BLaER1 (cell line): ENCODE measurements around the gene PDE3A.

Source experiments
- H3K27ac ChIP-seq: shearing (Covaris generic); formaldehyde crosslinking; 2 replicates; pipeline ENCODE4 v1.8.1; 2022
- H3K27me3 ChIP-seq: shearing (Covaris generic); formaldehyde crosslinking; 2 replicates; pipeline ENCODE4 v1.8.1; 2022
- H3K36me3 ChIP-seq: shearing (Covaris generic); formaldehyde crosslinking; 2 replicates; pipeline ENCODE4 v1.8.1; 2022
- H3K4me1 ChIP-seq: shearing (Covaris generic); formaldehyde crosslinking; 2 replicates; pipeline ENCODE4 v1.8.1; 2022
- H3K4me2 ChIP-seq: shearing (Covaris generic); formaldehyde crosslinking; 2 replicates; pipeline ENCODE4 v1.8.1; 2022
- H3K4me3 ChIP-seq: shearing (Covaris generic); formaldehyde crosslinking; 2 replicates; pipeline ENCODE4 v1.8.1; 2022
- H3K9ac ChIP-seq: shearing (Covaris generic); formaldehyde crosslinking; 2 replicates; pipeline ENCODE4 v1.8.1; 2022
- H3K9me3 ChIP-seq: shearing (Covaris generic); formaldehyde crosslinking; 2 replicates; pipeline ENCODE4 v1.8.1; 2022
- H4K20me1 ChIP-seq: shearing (Covaris generic); formaldehyde crosslinking; 2 replicates; pipeline ENCODE4 v1.8.1; 2022
- Cebpa-rat ChIP-seq: shearing (Covaris generic); IDR thresholded peaks from 2 replicates; pipeline ENCODE4 v1.8.1; 2022

Gene PDE3A

GRCh38 chr12:20628226-20628787 is 260.0 kb downstream of the PDE3A start:
- Histone ChIP-seq H3K4me2 (no peak overlapping the region), H3K4me3 (no peak overlapping the region), H3K27ac (no peak overlapping the region), H3K4me1 (no peaks in the 10 kb centered on the region), H3K36me3 (no peaks in the 10 kb centered on the region), H3K9me3 (no peaks in the 10 kb centered on the region), H3K27me3 (no peaks in the 10 kb centered on the region), H3K9ac (no peak overlapping the region), H4K20me1 (no peaks in the 10 kb centered on the region)
- no peak for TF ChIP-seq Cebpa-rat

- H3K4me3 ChIP-seq: no peak overlapping the region
- H3K9me3 ChIP-seq: no peaks in the 10 kb centered on the region
- H3K27ac ChIP-seq: no peak overlapping the region
- TF ChIP-seq Cebpa-rat: no peak
- H3K27me3 ChIP-seq: no peaks in the 10 kb centered on the region
- no peak overlapping the region for H3K4me2 ChIP-seq
- H3K9ac ChIP-seq: no peak overlapping the region
- no peaks in the 10 kb centered on the region for H3K36me3 ChIP-seq
- H3K4me1 ChIP-seq: no peaks in the 10 kb centered on the region
- H4K20me1 ChIP-seq: no peaks in the 10 kb centered on the region
Observed at GRCh38 chr12:20628999-20629398, 260.7 kb downstream of the PDE3A start.

DNA sequence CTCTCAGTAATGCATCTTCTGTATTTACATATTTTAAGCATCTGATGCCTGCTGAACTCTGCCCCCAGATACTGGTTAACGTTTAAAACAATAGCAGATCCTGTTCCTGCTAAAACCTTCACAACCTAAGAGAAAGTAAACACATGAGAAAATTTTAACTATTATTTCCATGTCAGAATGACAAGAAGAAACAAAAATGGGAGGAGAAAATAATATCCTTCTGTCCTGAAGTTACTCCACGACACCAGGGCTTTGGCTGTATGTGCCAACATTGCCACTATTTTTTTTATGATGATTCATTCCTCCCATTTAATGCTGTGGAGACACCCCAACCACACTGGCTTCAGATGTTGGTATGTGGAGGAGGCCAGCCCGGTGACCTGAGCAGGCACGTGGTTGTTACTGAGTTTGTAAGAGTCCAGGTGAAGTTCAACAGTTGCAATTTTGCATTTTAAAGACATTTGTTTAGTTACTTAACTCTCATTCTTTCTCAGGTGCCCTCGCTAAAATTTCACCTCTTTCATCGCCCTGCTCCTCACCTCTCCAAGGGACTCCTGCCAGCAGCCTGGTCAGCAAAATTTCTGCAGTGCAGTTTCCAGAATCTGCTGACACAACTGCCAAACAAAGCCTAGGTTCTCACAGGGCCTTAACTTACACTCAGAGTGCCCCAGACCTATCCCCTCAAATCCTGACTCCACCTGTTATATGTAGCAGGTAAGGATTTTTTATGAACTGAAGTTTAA is 261.2 kb downstream of the PDE3A start:
- Histone ChIP-seq H3K27ac (no peak overlapping the region), H3K36me3 (no peaks in the 10 kb centered on the region)

GRCh38 chr12:20631711-20632110 is 263.4 kb downstream of the PDE3A start:
- H3K27me3 ChIP-seq: no peaks in the 10 kb centered on the region
- no peak overlapping the region for H3K27ac ChIP-seq
- no peak overlapping the region for H3K4me2 ChIP-seq
- H3K9me3 ChIP-seq: no peaks in the 10 kb centered on the region
- no peak for TF ChIP-seq Cebpa-rat
- H3K36me3 ChIP-seq: no peaks in the 10 kb centered on the region
- H3K9ac ChIP-seq: no peak overlapping the region
- H4K20me1 ChIP-seq: no peaks in the 10 kb centered on the region
- no peaks in the 10 kb centered on the region for H3K4me1 ChIP-seq
- no peak overlapping the region for H3K4me3 ChIP-seq

More for the DNA sequence above, 261.2 kb downstream of the PDE3A start:
- TF ChIP-seq Cebpa-rat: no peak
- no peaks in the 10 kb centered on the region for H3K27me3 ChIP-seq
- H3K4me1 ChIP-seq: no peaks in the 10 kb centered on the region
- H4K20me1 ChIP-seq: no peaks in the 10 kb centered on the region
- no peak overlapping the region for H3K4me2 ChIP-seq
- no peaks in the 10 kb centered on the region for H3K9me3 ChIP-seq
- H3K4me3 ChIP-seq: no peak overlapping the region
- H3K9ac ChIP-seq: no peak overlapping the region

- no peak overlapping the region for H3K4me3 ChIP-seq
- H3K4me1 ChIP-seq: no peaks in the 10 kb centered on the region
- H3K4me2 ChIP-seq: no peak overlapping the region
- H3K9ac ChIP-seq: no peak overlapping the region
- no peaks in the 10 kb centered on the region for H4K20me1 ChIP-seq
- no peak overlapping the region for H3K27ac ChIP-seq
- no peaks in the 10 kb centered on the region for H3K9me3 ChIP-seq
- H3K36me3 ChIP-seq: no peaks in the 10 kb centered on the region
- TF ChIP-seq Cebpa-rat: no peak
- no peaks in the 10 kb centered on the region for H3K27me3 ChIP-seq
Observed at GRCh38 chr12:20641106-20641505, 272.8 kb downstream of the PDE3A start.

DNA sequence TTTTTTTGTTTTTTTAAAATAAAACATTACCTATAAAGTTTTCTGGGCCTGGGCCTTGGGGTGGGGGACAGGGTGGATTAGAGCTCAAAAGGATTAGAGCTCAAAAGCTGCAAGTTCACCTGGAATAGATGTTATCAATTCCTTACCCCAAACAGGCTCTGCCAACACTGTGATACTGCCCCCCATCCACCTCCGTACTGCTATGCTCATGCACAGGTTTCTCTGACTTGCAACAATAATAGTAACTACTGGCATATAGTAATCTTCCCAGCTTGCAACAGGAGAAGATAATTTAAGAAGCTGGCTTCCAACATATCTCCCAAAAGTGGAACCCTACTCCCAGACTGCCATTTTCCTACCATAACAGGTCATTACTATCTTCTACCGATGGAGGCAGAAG is 275.5 kb downstream of the PDE3A start:
- no peak overlapping the region for H3K4me2 ChIP-seq
- H3K36me3 ChIP-seq: no peaks in the 10 kb centered on the region
- TF ChIP-seq Cebpa-rat: no peak
- no peak overlapping the region for H3K4me3 ChIP-seq
- no peaks in the 10 kb centered on the region for H3K27me3 ChIP-seq
- H4K20me1 ChIP-seq: no peaks in the 10 kb centered on the region
- no peak overlapping the region for H3K9ac ChIP-seq
- no peaks in the 10 kb centered on the region for H3K9me3 ChIP-seq
- H3K4me1 ChIP-seq: no peaks in the 10 kb centered on the region
- no peak overlapping the region for H3K27ac ChIP-seq

GRCh38 chr12:20646239-20646827 is 278.0 kb downstream of the PDE3A start:
- no peak for TF ChIP-seq Cebpa-rat
- Histone ChIP-seq H3K36me3 (no peaks in the 10 kb centered on the region), H3K4me2 (no peak overlapping the region), H3K4me3 (no peak overlapping the region), H3K4me1 (no peaks in the 10 kb centered on the region), H3K27ac (no peak overlapping the region), H3K9ac (no peak overlapping the region), H3K9me3 (no peaks in the 10 kb centered on the region), H3K27me3 (no peaks in the 10 kb centered on the region), H4K20me1 (no peaks in the 10 kb centered on the region)

- H3K4me1 ChIP-seq: no peaks in the 10 kb centered on the region
- H3K4me3 ChIP-seq: no peak overlapping the region
- H3K4me2 ChIP-seq: no peak overlapping the region
- no peaks in the 10 kb centered on the region for H3K36me3 ChIP-seq
- no peaks in the 10 kb centered on the region for H4K20me1 ChIP-seq
- no peak overlapping the region for H3K9ac ChIP-seq
- H3K27me3 ChIP-seq: no peaks in the 10 kb centered on the region
- no peaks in the 10 kb centered on the region for H3K9me3 ChIP-seq
- H3K27ac ChIP-seq: no peak overlapping the region
- TF ChIP-seq Cebpa-rat: no peak
Observed at GRCh38 chr12:20653871-20654270, 285.5 kb downstream of the PDE3A start.

GRCh38 chr12:20656600-20656999 is 288.3 kb downstream of the PDE3A start:
- Histone ChIP-seq H3K4me3 (no peak overlapping the region), H3K27ac (no peak overlapping the region), H4K20me1 (no peaks in the 10 kb centered on the region), H3K27me3 (no peaks in the 10 kb centered on the region), H3K4me1 (no peaks in the 10 kb centered on the region), H3K9me3 (peaks cover 22% of the 10 kb centered on the region), H3K36me3 (no peaks in the 10 kb centered on the region), H3K4me2 (no peak overlapping the region), H3K9ac (no peak overlapping the region)
- TF ChIP-seq Cebpa-rat: no peak

- no peak overlapping the region for H3K9ac ChIP-seq
- no peak for TF ChIP-seq Cebpa-rat
- no peaks in the 10 kb centered on the region for H4K20me1 ChIP-seq
- peaks cover 31% of the 10 kb centered on the region for H3K9me3 ChIP-seq
- no peak overlapping the region for H3K4me2 ChIP-seq
- H3K4me3 ChIP-seq: no peak overlapping the region
- no peaks in the 10 kb centered on the region for H3K27me3 ChIP-seq
- H3K27ac ChIP-seq: no peak overlapping the region
- H3K36me3 ChIP-seq: no peaks in the 10 kb centered on the region
- H3K4me1 ChIP-seq: no peaks in the 10 kb centered on the region
Observed at GRCh38 chr12:20657496-20657895, 289.2 kb downstream of the PDE3A start.
